Neural cell (in vitro differentiated cells): ENCODE measurements around the gene CEP128. TPM values are rescaled to one million over a fixed set of nuclear protein-coding genes. Genes with fewer than 3 reads are reported as not detected.

Experiments
- H2AFZ ChIP-seq: fragments of 200-600, 300-800 bp; sonication (generic), shearing (Covaris generic); 2 replicates; pipeline ENCODE4 v1.6.0; 2014; ENCODE audit warnings: low read depth, mild to moderate bottlenecking, antibody characterized with exemption, low read length, moderate library complexity
- H3F3A ChIP-seq: fragments of 200-600 bp; shearing (Covaris generic); 2 replicates; pipeline ENCODE4 v1.6.1; 2016; ENCODE audit warnings: mild to moderate bottlenecking, moderate library complexity, mixed read lengths, antibody characterized with exemption, low read length; ENCODE audit not compliant: insufficient read depth, poor library complexity, severe bottlenecking
- H3K27ac ChIP-seq: fragments of 200-600, 300-800 bp; sonication (generic), shearing (Covaris generic); 2 replicates; pipeline ENCODE4 v1.5.1; 2014; ENCODE audit warnings: mild to moderate bottlenecking, low read length, moderate library complexity
- H3K27me3 ChIP-seq: fragments of 300-800, 200-600 bp; sonication (generic), shearing (Covaris generic); 2 replicates; pipeline ENCODE4 v1.6.0; 2014; ENCODE audit warnings: mild to moderate bottlenecking, low read depth, low read length, moderate library complexity; ENCODE audit not compliant: insufficient read depth
- H3K36me3 ChIP-seq: fragments of 300-800, 200-600 bp; sonication (generic), shearing (Covaris generic); 2 replicates; pipeline ENCODE4 v1.5.1; 2014; ENCODE audit warnings: mild to moderate bottlenecking, antibody characterized with exemption, low read length, moderate library complexity; ENCODE audit not compliant: insufficient read depth
- H3K4me2 ChIP-seq: fragments of 300-800, 200-600 bp; sonication (generic), shearing (Covaris generic); 2 replicates; pipeline ENCODE4 v1.6.0; 2014; ENCODE audit warnings: mild to moderate bottlenecking, low read length
- H3K4me3 ChIP-seq: fragments of 300-800, 200-600 bp; sonication (generic), shearing (Covaris generic); 2 replicates; pipeline ENCODE4 v1.5.1; 2014; ENCODE audit warnings: mild to moderate bottlenecking, low read length, moderate library complexity
- H3K79me2 ChIP-seq: fragments of 200-600 bp; shearing (Covaris generic); replicated peaks from 2 replicates; pipeline ENCODE4 v1.6.0; 2014; ENCODE audit warnings: mild to moderate bottlenecking, low read length, moderate library complexity; ENCODE audit not compliant: insufficient read depth
- H3K9ac ChIP-seq: fragments of 300-800, 200-600 bp; sonication (generic), shearing (Covaris generic); 2 replicates; pipeline ENCODE4 v1.6.1; 2016; ENCODE audit warnings: mild to moderate bottlenecking, low read length, mixed read lengths
- H3K9me2 ChIP-seq: fragments of 200-600 bp; shearing (Covaris generic); 2 replicates; pipeline ENCODE4 v1.6.1; 2016; ENCODE audit warnings: mild to moderate bottlenecking, low read length, mixed read lengths; ENCODE audit not compliant: insufficient read depth
- H3K9me3 ChIP-seq: fragments of 200-600, 300-800 bp; sonication (generic), shearing (Covaris generic); 2 replicates; pipeline ENCODE4 v1.6.1; 2016; ENCODE audit warnings: mild to moderate bottlenecking, mixed run types, low read length, moderate library complexity, mixed read lengths
- H4K20me1 ChIP-seq: fragments of 200-600 bp; shearing (Covaris generic); 2 replicates; pipeline ENCODE4 v1.6.1; 2016; ENCODE audit warnings: mild to moderate bottlenecking, mixed run types; ENCODE audit not compliant: insufficient read depth
- CTCF ChIP-seq: fragments of 450-650 bp; IDR thresholded peaks from 2 replicates; pipeline ENCODE4 v1.5.1; 2014; ENCODE audit warnings: antibody characterized with exemption, mild to moderate bottlenecking, moderate library complexity; ENCODE audit not compliant: poor library complexity, severe bottlenecking
- EP300 ChIP-seq: fragments of 450-650 bp; conservative IDR thresholded peaks from 2 replicates; pipeline ENCODE4 v1.6.1; 2014; ENCODE audit warnings: antibody characterized with exemption, mild to moderate bottlenecking, moderate library complexity; ENCODE audit not compliant: poor library complexity, severe bottlenecking
- EZH2 ChIP-seq: fragments of 200-600, 300-800 bp; shearing (Covaris generic), sonication (generic); IDR thresholded peaks from 2 replicates; pipeline ENCODE4 v1.6.1; 2014; ENCODE audit warnings: antibody characterized with exemption, low read length, borderline replicate concordance, mild to moderate bottlenecking; ENCODE audit not compliant: insufficient read depth, poor library complexity, severe bottlenecking
- MXI1 ChIP-seq: fragments of 450-650 bp; conservative IDR thresholded peaks from 2 replicates; pipeline ENCODE4 v1.6.1; 2014; ENCODE audit warnings: antibody characterized with exemption, mild to moderate bottlenecking; ENCODE audit not compliant: poor library complexity, severe bottlenecking
- POLR2AphosphoS5 ChIP-seq: IDR thresholded peaks from 2 replicates; pipeline ENCODE4 v1.6.1; 2012
- RAD21 ChIP-seq: fragments of 450-650 bp; conservative IDR thresholded peaks from 2 replicates; pipeline ENCODE4 v1.6.1; 2014; ENCODE audit warnings: antibody characterized with exemption, mild to moderate bottlenecking, moderate library complexity
- REST ChIP-seq: IDR thresholded peaks from 2 replicates; pipeline ENCODE4 v1.6.1; 2012; ENCODE audit warnings: borderline replicate concordance
- SMC3 ChIP-seq: fragments of 450-650 bp; conservative IDR thresholded peaks from 2 replicates; pipeline ENCODE4 v1.6.1; 2014; ENCODE audit warnings: antibody characterized with exemption, mild to moderate bottlenecking, moderate library complexity; ENCODE audit not compliant: poor library complexity
- TAF1 ChIP-seq: IDR thresholded peaks from 2 replicates; pipeline ENCODE4 v1.6.1; 2012; ENCODE audit warnings: low read depth
- polyA plus RNA-seq: library from polyadenylated mRNA; depleted of rRNA; stranded (reverse); fragments of >200 nt; gene quantifications from 2 replicates; pipeline ENCODE4 v1.2.3, GENCODE V29; 2014

The CEP128 gene
- polyA plus RNA-seq, 1 donor from 2014 or later: 5.5 TPM

GRCh38 chr14:80974679-80975078 is 33.1 kb upstream of the CEP128 start:
- Histone ChIP-seq H2AFZ (no peak overlapping the region), H3F3A (no peaks in the 10 kb centered on the region), H3K27me3 (no peaks in the 10 kb centered on the region), H3K36me3 (no peaks in the 10 kb centered on the region), H3K27ac (no peak overlapping the region), H3K4me2 (no peak overlapping the region), H3K9me3 (no peaks in the 10 kb centered on the region), H3K9me2 (no peaks in the 10 kb centered on the region), H3K4me3 (no peak overlapping the region), H3K9ac (no peak overlapping the region), H4K20me1 (no peaks in the 10 kb centered on the region), H3K79me2 (no peaks in the 10 kb centered on the region)
- TF ChIP-seq TAF1: no peak
- TF ChIP-seq EZH2: no peak
- TF ChIP-seq CTCF: no peak
- no peak for TF ChIP-seq RAD21
- no peak for TF ChIP-seq REST
- TF ChIP-seq SMC3: no peak
- no peak for TF ChIP-seq EP300
- no peak for TF ChIP-seq POLR2AphosphoS5
- TF ChIP-seq MXI1: no peak

- Histone ChIP-seq H2AFZ (no peak overlapping the region), H3K36me3 (no peaks in the 10 kb centered on the region), H3K9ac (no peak overlapping the region), H3K4me3 (no peak overlapping the region), H3K27me3 (no peaks in the 10 kb centered on the region), H4K20me1 (no peaks in the 10 kb centered on the region), H3K27ac (no peak overlapping the region), H3K9me3 (no peaks in the 10 kb centered on the region), H3K9me2 (no peaks in the 10 kb centered on the region), H3K4me2 (no peak overlapping the region), H3K79me2 (no peaks in the 10 kb centered on the region), H3F3A (no peaks in the 10 kb centered on the region)
- TF ChIP-seq RAD21: no peak
- no peak for TF ChIP-seq TAF1
- TF ChIP-seq SMC3: no peak
- TF ChIP-seq MXI1: no peak
- TF ChIP-seq REST: no peak
- TF ChIP-seq EZH2: no peak
- TF ChIP-seq EP300: no peak
- no peak for TF ChIP-seq POLR2AphosphoS5
- no peak for TF ChIP-seq CTCF
Measured at GRCh38 chr14:80973931-80974641, 32.5 kb upstream of the CEP128 start.
